Uterus (tissue), 4 donors: ENCODE measurements around the gene TIGAR. TPM values are rescaled to one million over a fixed set of nuclear protein-coding genes. Genes with fewer than 3 reads are reported as not detected.
A peak's percentile ranks its signal among the peaks of the same experiment; 100 is the strongest.

Source experiments
- DNase-seq, 2 donors: peaks; one replicate each; pipeline ENCODE4 v3.0.0-alpha.2; 2019 to 2020
- H3K27ac ChIP-seq, 2 donors: fragments of 200-600 bp; sonication (generic); 1 replicate in 1 of 2; 2 replicates in 1 of 2; pipeline ENCODE4 v1.5.1; 2016 to 2018
- H3K27me3 ChIP-seq, 2 donors: fragments of 200-600 bp; sonication (generic); one replicate each; pipeline ENCODE4 v1.5.1; 2018 to 2019; ENCODE audit warnings: control low read depth in 1 of 2
- H3K36me3 ChIP-seq, 2 donors: fragments of 200-600 bp; sonication (generic); one replicate each; pipeline ENCODE4 v1.5.1; 2019; ENCODE audit warnings: control low read depth in 1 of 2
- H3K4me1 ChIP-seq, 2 donors: fragments of 200-600 bp; sonication (generic); one replicate each; pipeline ENCODE4 v1.5.1; 2018 to 2019; ENCODE audit warnings: control low read depth in 1 of 2
- H3K4me3 ChIP-seq, 2 donors: fragments of 200-600 bp; sonication (generic); 1 replicate in 1 of 2; 2 replicates in 1 of 2; pipeline ENCODE4 v1.5.1; 2018 to 2019; ENCODE audit warnings: mild to moderate bottlenecking in 1 of 2
- H3K9me3 ChIP-seq, 2 donors: fragments of 200-600 bp; sonication (generic); one replicate each; pipeline ENCODE4 v1.5.1; 2019; ENCODE audit warnings: control low read depth in 1 of 2
- POLR2A ChIP-seq, 2 donors: fragments of 450-650 bp; IDR thresholded peaks; one replicate each; pipeline ENCODE4 v1.6.1; 2016; ENCODE audit warnings: antibody characterized with exemption in 2 of 2, mild to moderate bottlenecking in 1 of 2, moderate library complexity in 1 of 2
- intact Hi-C: fragments of 100-400 bp; cut with DNase I; formaldehyde crosslinking; loops from one replicate; pipeline ENCODE4 v1.15.1; 2023; ENCODE audit warnings: low total_unique reads
- total RNA-seq, 4 donors: library from RNA; depleted of rRNA in 3 of 4; stranded (reverse); fragments of >200 nt in 3 of 4; gene quantifications; one replicate each; pipeline versions ENCODE4 v1.1.0 to v1.2.4, GENCODE V29; 2014 to 2023
- TF ChIP-seq, protein P1 (sequence below), 4 experiments: fragments of 200-600 bp in 2 of 4; fragments of 450-650 bp in 2 of 4; sonication (generic) in 2 of 4; IDR thresholded peaks; one replicate each; pipeline ENCODE4 v1.5.1; 2016 to 2019; ENCODE audit warnings: antibody characterized with exemption in 4 of 4, mild to moderate bottlenecking in 2 of 4, moderate library complexity in 1 of 4
- donor health status: DM: yes; HTN: yes; CAD: no.

The TIGAR gene
- total RNA-seq, 4 donors from 2014 or later: 0.26 to 10.6 (median 2.3) TPM

GRCh38 chr12:4276524-4277204 lies 44.3 kb upstream of the TIGAR start:
- TF ChIP-seq POLR2A (IDR thresholded peaks at IDR 0.05): peak; percentile 17 to 29
- TF ChIP-seq, protein P1, sequence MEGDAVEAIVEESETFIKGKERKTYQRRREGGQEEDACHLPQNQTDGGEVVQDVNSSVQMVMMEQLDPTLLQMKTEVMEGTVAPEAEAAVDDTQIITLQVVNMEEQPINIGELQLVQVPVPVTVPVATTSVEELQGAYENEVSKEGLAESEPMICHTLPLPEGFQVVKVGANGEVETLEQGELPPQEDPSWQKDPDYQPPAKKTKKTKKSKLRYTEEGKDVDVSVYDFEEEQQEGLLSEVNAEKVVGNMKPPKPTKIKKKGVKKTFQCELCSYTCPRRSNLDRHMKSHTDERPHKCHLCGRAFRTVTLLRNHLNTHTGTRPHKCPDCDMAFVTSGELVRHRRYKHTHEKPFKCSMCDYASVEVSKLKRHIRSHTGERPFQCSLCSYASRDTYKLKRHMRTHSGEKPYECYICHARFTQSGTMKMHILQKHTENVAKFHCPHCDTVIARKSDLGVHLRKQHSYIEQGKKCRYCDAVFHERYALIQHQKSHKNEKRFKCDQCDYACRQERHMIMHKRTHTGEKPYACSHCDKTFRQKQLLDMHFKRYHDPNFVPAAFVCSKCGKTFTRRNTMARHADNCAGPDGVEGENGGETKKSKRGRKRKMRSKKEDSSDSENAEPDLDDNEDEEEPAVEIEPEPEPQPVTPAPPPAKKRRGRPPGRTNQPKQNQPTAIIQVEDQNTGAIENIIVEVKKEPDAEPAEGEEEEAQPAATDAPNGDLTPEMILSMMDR (IDR thresholded peaks at IDR 0.05): peak; percentile 89 to 95 (median 94)
- intact Hi-C loops: loop anchor here (10.0 kb wide), 1 partner anchor 242 kb away; no protein-coding TSS in a partner anchor
- Histone ChIP-seq H3K4me3 (peak overlapping the region; percentile 47 to 91), H3K27ac (peak overlapping the region; percentile 88 to 99), H3K27me3 (no peaks in the 10 kb centered on the region), H3K9me3 (no peaks in the 10 kb centered on the region), H3K4me1 (peaks cover 21 to 27% of the 10 kb centered on the region in 2 donors), H3K36me3 (no peaks in the 10 kb centered on the region)
- peak; percentile 89 to 93 for DNase-seq

DNA sequence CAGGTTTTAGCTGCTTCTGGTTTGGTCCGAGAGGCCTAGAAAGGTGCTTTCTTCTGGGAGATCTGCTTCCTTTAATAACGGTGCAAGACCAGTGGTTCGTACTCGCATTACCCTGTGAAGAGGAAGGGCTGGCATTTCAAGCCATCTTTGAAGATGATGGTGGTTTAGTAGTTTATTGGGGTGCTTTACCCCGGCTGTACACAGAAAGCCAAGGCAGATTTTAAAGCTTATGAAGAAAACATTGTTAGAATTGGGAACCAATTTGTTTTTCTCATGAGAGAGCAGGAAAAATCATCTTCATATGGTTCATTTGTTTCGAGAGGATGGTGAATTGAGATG lies 43.8 kb upstream of the TIGAR start:
- DNase-seq: no peak
- H3K4me3 ChIP-seq: no peak overlapping the region
- no peaks in the 10 kb centered on the region for H3K36me3 ChIP-seq
- TF ChIP-seq POLR2A (IDR thresholded peaks at IDR 0.05): no peak
- H3K27me3 ChIP-seq: no peaks in the 10 kb centered on the region
- H3K9me3 ChIP-seq: no peaks in the 10 kb centered on the region
- intact Hi-C loops: loop anchor here (10.0 kb wide), 1 partner anchor 242 kb away; no protein-coding TSS in a partner anchor
- H3K27ac ChIP-seq: peak overlapping the region; percentile 88 to 99
- H3K4me1 ChIP-seq: peaks cover 21 to 27% of the 10 kb centered on the region in 2 donors

GRCh38 chr12:4277857-4278256 lies 43.2 kb upstream of the TIGAR start:
- intact Hi-C loops: loop anchor here (10.0 kb wide), 1 partner anchor 243 kb away; no protein-coding TSS in a partner anchor
- peak overlapping the region; percentile 88 to 99 for H3K27ac ChIP-seq
- peaks cover 21 to 27% of the 10 kb centered on the region in 2 donors for H3K4me1 ChIP-seq

DNA sequence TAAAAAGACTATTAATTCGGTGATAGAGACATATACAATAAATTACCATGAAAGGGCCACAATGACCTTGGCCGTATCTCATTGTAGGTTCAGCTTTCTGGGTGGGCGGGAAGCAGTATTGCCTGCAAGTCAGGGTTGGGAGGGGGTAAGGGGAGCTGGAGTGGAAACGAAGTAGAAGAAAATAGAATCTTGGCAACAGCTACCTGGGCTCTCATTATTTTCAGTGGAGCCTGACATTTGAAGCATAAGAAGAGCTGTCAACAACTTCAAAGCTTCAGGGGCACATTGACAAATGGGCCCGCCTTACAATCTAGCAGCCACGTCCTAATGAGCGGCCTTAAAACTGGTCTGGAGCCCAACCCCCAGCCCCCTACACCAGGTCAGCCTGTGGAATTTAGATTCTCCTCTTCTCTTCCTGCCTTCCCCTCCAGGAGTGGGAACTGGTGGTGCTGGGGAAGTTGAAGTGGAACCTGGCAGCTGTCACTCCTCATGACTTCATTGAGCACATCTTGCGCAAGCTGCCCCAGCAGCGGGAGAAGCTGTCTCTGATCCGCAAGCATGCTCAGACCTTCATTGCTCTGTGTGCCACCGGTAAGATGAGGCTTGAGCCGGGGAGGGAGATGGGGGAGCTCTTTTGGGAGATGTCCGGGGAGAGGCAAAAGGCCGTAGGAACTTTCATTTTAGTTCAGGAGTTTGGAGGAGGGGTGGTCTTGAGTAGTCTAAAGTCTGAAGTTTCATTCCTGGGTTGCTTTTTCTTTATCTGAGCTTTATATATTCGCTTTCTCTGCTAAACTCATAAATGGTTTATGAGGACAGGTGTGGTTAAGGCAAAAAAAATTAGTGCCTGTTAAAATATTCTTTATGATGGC lies 42.5 kb upstream of the TIGAR start:
- TF ChIP-seq, protein P1 (IDR thresholded peaks at IDR 0.05): no peak
- no peak for TF ChIP-seq POLR2A (IDR thresholded peaks at IDR 0.05)
- no peak for DNase-seq
- Histone ChIP-seq H3K36me3 (no peaks in the 10 kb centered on the region), H3K27me3 (no peaks in the 10 kb centered on the region), H3K27ac (peak overlapping the region; percentile 34 to 99), H3K4me1 (peaks cover 21 to 27% of the 10 kb centered on the region in 2 donors), H3K4me3 (no peak overlapping the region), H3K9me3 (no peaks in the 10 kb centered on the region)
- intact Hi-C loops: loop anchor here (10.0 kb wide), 1 partner anchor 244 kb away; no protein-coding TSS in a partner anchor

More at GRCh38 chr12:4277857-4278256, 43.2 kb upstream of the TIGAR start:
- H3K27me3 ChIP-seq: no peaks in the 10 kb centered on the region
- TF ChIP-seq, protein P1 (IDR thresholded peaks at IDR 0.05): no peak
- TF ChIP-seq POLR2A (IDR thresholded peaks at IDR 0.05): no peak
- H3K4me3 ChIP-seq: no peak overlapping the region
- no peaks in the 10 kb centered on the region for H3K9me3 ChIP-seq
- DNase-seq: no peak
- no peaks in the 10 kb centered on the region for H3K36me3 ChIP-seq

- no peak for DNase-seq
- no peak overlapping the region for H3K4me3 ChIP-seq
- peaks cover 21 to 27% of the 10 kb centered on the region in 2 donors for H3K4me1 ChIP-seq
- no peaks in the 10 kb centered on the region for H3K27me3 ChIP-seq
- peak overlapping the region; percentile 8 to 99 for H3K27ac ChIP-seq
- intact Hi-C loops: loop anchor here (10.0 kb wide), 1 partner anchor 244 kb away; no protein-coding TSS in a partner anchor
- TF ChIP-seq, protein P1 (IDR thresholded peaks at IDR 0.05): no peak
- no peak for TF ChIP-seq POLR2A (IDR thresholded peaks at IDR 0.05)
- H3K9me3 ChIP-seq: no peaks in the 10 kb centered on the region
- no peaks in the 10 kb centered on the region for H3K36me3 ChIP-seq
Observed at GRCh38 chr12:4279198-4279690, 41.8 kb upstream of the TIGAR start.
